HUDEP-2 (cell line): ENCODE measurements around the gene OBP2B.
"Not testable (repeated sequence)": the region's sequence is repeated elsewhere in the genome, so short reads cannot be mapped to it uniquely, and the experiment has no call there.

Experiments
- DNase-seq, 76 experiments: peaks; one replicate each; lab custom pipeline; 2025; ENCODE audit not compliant: unreplicated experiment in 76 of 76; lab: John Stamatoyannopoulos, UW

OBP2B gene

DNA sequence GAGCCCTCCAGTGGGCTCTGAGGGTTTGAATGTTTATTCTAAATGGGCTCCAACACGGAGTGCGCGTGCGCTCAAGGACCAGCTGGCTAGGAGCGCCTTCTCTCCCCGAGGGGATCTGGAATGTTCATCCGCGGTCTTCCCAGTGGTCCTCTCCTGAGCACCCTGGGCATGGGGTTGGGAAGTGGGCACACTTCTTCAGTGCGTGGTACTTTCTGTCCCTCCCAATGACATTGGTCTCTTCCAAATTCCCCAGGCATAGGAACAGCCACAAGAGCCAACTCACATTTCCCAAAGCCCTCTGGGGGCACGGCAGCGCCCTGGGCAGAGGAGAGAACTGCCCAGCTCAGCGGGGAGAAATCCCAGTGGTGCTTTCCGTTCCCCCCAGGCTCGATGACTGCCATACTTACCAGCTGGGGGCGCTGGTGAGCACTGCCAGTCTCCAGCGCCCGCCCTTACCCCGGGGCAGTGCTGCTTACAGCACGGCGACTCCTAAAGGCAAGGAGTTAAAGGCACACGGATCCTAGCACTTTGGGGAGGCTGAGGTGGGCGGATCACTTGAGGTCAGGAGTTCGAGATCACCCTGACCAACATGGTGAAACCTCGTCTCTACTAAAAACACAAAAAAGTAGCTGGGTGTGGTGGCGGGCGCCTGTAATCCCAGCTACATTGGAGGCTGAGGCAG lies 29.9 kb upstream of the OBP2B start:
- DNase-seq, result peak in 73 of 76 experiments; percentile 24 to 82 (median 66)

DNA sequence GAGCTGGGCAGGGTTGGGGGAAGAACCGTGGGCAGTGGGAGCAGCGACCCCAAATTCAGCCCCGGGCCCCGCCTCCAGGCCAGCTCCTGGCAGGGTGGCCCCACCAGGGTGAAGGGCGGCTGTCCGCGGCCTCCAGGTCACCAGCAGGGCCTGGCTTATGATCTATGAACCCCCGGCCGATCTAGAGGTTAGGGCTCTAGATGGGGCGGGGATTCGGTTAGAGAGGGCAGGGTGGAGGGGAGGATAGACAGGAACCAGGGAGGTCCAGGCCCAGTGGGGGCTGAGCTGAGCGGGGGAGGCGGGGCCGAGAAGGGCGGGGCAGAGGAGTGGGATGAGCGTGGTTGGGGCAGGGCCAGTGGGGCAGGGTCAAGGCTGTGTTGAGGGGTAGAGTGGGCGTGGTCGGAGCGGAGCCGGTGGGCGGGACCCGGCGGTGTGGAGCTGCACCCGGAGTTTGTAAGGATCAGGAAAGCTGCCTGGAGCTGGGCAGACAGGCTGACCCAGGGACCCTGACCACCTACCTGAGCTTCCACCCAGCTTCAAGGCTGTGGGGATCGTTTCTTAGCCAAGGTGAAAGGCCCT lies 29.3 kb upstream of the OBP2B start:
- peak in 61 of 76 experiments; percentile 9 to 84 (median 55) for DNase-seq

DNA sequence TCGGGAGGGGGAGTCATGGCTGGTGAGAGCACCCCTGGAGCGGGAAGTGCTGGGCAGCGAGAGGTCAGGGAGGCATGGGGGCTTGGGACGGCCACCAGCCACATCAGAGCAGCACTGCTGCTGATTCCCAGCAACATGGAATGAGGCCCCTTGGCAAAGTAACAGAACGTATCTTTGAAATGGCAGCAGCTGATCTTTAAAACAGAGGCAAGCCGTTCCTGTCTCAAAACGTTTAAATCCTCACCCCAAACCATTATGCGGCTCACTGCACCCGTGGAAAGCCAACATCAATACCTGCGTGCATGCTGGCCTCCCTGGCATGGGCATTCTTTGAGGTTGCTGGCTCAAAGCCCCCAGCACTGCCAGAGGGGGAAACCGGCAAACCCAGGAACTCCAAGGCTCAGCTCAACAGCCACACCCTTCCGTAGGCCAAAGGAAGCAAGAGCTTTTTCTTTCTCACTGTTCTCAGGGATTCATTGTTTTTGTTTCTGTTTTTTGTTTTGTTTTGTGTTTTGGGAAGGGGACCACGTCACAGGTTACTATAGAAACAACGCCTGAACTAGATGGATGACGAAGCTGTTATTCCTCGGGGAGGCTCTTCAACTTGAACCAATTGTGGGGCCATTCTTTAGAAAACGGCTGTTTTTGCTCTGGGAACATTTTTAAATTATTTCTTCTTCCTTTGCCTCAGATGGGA lies 28.1 kb upstream of the OBP2B start:
- DNase-seq, result no peak

DNA sequence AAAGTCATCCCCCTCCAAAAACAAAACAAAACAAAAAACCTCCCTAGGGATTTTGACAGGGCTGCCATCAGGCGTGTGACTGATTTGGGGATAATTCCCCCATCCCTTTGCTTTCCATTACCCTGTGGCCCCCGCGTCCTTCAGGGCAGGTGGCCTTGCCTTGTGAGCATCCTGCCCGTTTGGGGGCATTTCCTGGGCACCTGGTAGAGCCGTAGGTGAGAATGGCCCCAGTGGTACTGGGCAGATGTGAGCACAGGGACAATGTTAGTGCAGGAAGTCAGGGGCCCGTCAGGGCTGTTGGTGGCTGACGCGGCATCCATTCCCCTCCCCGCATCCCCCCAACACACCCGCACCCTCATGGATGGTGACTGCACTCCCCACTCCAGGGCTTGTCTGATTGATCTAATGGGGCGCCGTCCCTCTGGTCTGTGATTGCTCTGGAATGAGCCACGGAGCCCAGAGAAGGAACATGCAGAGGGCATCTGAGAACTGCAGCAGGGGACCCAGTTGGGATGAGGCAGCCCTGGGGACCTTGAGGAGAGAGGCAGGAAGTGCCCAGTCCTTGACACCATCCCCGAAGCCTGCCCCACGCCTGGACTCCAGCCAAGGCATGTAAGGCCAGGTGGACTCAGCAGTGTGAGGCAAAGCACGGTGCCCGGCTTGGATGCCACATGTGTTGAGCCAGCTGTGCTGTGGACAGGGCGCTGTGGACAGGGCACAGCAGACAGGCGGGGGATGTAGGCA lies 27.4 kb upstream of the OBP2B start:
- DNase-seq, result not testable (repeated sequence)

DNA sequence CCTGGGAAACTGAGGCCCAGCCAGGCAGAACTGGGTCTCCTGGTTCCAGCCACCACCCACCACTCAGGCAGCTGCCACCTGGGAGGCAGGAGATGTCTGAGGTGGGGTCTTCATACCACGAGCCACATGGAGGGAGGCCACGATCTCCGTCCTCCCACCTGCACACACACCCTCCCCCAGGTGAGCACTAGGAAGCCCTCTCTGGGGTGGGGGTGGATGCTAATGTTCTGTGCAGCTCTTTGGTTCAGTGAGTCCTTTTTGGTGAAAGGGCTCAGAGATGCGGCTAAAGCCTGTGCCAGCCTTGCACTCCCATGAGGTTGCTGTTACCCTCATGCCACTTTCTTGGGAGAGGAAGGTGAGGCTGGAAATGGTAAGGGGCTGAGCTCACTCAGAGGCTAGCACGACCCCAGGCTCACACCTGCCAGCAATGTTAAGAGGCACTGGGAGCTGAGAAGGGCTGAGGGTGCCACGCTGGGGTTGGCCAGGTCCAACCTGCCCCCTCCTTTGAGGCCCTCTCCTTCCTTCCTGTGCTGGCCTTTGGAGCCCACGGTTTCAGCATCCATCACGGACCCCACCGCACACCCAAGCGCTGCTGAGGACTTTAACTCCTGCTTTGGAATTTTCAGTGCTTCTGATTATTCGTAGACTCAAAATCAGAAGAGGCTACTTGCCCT lies 26.6 kb upstream of the OBP2B start:
- no peak for DNase-seq

DNA sequence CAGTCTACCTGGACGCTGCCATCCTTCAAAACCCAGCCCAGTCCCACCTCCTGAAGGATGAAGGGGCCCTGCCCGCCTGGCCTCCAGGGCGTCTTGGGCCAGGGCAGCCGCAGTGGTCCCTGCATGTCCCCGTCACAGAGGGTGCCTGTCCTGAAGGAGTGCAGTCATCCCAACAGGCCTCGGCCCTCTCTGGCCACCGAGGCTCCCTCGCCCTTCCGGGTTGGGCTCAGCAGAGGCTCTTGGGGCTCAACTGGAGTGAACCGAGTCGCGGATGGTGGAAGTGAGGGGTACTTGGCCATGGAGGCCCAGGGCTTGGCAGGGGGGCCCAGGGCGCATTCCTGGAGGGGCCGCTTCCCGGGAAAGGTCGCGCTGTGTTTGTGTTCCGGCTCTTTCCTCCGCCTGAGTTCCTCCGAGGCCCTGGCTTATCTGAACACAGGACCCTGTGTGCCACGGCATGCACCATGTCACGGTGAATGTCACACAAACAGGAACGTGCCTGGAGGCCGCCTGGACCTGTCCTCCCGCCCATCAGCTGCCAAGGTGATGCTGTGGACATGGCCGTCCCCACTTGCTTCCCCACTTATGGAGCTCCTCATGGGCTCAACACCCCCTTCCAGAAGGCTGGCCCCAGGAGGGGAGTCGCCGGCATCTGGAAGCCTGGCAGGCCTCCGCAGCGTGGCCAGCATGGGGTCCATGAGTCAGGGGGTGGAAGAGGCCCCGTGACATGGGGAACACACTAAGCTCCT lies 25.7 kb upstream of the OBP2B start:
- DNase-seq, result no peak

DNA sequence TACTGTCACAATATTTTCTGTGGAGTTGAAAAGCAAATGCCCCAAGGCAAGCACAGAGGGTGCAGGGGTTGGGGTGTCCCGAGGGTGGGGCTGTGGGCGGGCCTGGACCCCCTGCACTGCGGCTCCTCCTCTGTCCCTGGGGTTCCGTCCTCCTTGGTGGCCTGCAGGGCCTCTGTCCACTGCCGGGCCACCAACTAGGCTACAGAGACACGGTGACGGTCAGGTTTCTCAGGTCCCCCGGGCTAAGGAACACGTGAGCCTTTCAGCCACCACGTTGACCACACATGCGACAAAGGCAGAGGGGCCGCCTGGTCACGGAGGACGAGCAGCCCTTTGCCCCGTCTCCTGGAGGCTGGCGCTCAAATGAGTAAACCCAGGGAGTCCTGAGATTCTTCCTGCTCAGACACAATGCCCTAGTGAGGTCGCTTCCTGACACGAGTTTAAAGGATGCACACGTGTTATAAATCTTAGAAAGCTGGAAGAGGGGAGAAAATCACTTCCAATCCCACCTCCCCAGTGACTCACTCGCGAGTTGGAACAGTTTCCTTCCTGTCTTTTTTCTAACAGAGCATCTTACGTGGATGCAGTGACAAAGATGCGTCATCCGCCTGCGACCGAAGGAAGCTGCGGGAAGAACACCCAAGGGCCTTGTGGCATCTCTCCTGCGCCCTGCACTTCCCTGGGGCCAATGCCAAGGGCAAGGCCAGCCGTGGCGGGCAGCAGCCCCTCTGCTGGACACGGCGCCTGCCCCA lies 24.8 kb upstream of the OBP2B start:
- DNase-seq, result no peak

DNA sequence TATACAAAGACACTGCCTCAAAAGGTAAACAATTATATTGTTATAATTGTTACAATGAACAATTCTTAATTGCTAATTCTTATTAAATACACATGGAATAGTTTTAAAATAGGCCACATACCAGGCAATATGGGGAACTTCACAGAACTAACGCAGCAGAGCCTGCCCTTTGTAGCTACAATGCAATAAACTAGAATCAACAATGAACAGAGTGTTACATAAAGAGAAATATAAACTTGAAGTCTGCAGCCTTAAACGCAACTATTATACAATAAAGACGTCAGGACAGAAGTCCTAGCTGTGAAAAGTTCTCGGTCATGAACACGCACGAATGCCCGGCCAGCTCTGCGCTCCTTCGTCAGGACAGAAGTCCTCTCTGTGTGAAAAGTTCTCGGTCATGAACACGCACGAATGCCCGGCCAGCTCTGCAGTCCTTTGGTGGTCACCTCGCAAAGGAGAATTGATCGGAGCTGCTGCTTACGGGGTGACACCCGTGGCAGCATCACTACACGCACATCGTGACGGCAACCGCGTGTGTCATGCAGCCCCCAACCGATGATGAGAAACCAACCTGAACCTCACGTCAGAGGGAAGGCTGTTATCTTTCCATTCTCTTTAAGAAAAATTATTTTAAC lies 23.0 kb upstream of the OBP2B start:
- not testable (repeated sequence) for DNase-seq

DNA sequence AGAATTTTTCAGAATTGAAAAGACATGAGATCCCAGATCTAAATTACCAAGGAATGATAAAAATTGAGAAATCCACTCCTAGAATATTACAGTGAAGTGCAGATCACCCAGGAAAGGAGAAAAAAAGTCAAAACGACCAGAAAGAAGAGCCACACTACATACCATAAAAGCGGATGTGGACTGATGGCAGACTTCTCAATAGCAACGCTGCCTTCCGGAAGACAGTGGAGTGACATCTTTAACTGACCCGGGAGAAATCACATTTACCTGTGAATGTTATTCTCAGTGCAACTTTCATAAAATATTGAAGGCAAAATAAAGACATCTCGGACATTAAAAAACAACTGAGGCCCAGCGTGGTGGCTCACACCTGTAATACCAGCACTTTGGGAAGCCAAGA lies 21.5 kb upstream of the OBP2B start:
- DNase-seq, result not testable (repeated sequence)

DNA sequence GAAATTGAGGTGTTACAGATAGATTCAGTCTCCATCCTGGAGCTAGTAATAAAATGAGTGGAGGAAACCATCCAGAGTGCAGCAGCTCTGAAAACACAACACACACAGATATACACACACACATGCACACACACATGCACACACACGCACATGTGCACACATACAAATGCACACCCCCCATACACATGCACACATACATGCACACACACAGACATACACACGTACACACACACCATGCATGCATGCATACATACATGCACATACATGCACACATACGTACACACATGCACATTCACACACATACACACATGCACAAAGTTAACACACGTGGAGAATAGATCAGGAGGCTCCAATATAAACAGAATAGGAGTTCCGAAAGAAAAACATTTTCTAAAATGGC lies 21.0 kb upstream of the OBP2B start:
- DNase-seq, result no peak

DNA sequence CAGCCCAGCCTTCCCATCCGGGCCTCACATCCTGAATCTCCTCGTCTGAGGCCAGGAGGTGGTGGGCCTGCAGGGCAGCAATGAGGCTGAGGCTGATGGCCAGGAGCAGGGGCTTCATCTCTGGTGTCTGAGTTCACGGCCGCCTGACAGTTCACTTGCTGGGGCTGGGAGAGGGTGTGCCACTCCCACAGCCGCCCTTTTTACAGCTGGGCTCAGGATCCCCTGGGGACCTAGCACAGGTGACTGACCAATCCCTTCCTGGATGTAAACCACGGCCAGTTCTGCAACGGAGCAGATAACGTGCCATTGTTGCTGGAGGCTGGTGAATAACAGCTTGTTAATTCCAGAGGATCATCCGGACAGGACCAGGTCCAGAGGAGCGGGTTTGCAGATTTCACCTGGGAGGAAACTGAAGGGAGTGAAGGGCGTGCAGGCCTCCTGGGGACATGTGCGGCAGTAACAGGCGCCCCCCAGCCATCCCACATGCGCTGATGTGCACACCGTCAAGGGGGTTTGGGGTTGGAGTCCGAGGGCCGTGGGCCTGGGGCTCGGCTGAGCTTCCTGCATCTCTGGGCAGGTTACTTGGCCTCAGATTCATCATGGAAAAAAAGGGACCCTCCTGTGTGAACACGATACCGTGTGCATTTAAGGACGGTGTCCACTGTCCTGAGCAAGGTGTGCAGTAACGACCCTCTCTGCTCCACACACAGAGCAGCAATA lies 19.6 kb upstream of the OBP2B start:
- DNase-seq, result not testable (repeated sequence)

DNA sequence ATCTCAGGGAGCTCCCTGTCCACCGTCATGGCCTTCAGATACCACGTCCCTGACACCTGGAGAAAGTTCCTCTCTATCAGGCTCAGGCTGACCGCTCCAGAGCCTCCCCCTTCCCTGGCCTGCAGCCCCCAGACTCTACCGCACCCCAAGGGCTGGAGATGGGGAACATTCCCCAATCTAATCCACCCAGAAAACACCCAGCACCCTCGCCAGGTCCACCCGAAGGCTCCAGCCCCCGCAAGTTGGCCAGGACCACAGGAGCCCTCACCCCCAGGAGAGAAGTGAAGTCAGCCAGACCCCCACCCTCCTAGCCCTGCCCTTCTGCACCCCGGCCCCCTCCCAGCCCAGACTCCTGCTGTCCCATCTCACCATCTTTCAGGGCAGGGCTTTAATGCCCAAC lies 18.9 kb upstream of the OBP2B start:
- not testable (repeated sequence) for DNase-seq

DNA sequence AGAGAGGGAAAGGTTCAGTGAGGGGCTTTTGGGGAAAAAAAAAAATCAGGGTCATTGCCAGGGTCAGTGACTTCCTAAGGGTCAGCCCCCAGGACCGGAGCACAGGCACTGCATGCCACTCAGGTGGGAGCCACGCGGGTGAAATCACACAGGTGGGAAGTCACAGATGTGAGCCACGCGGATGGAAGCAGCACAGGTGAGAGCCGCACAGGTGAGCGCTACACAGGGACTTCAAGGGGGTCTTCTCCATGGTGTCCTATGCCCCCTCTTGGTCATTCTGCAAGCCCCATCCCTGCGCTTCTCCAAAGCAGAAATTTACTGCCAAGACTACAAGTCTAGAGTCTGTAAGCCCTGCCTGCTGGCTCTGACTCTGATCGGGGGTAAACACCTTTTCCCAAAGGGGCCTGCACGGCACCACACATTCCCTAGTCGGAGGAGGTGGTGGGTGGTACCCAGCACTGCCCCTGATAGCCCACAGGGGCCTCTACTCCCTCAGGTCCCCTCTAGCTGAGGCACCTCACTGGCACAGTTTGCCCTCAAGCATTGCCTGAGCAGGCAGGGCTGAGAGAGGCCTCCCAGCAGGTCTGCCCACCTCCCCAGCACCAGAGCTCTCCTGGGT lies 18.3 kb upstream of the OBP2B start:
- DNase-seq, result no peak

DNA sequence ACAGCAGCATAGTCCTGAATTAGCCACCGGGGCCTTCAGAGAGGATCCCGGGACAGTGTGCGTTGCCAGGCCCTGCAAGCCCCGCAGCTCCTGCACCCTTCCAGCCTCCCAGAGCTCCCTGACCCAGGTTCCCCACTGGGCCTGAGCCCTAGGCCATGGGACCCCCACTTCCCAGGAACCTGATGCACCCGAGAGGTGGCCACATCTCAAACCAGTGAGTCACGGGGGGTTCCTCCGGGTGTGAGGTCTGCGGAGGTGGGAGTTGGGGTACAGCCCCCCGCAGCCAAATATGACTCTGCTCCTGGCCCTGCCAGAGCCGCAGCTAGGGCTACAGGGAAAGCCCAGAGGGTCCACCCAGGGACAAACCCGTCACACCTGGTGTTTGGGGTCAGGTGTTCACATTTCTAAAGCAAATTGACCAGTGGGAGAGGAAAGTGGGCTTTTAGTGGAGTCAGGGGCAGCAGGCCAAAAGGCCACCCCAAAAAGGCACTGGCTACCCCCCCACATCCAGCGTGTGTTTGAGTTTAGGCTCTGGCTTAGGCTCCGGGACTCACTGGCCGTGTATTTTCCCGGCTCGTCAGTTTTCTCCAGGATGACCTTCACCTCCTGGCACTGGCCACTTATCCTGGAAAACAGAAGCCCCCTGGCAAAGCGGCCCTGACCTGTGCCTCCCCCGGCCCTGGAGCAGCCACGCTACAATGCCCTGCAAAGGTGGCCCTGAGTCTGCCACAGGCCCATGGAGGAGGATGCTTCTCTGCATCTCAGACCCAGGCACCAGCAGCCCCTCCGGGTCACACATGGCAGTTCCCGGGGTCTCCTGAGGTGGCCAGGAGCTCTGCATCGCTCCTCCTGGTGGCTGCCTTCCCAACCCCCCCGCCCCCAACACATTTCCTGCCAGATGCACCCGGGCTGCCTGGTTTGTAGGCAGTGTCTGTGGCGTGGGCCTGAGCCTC lies 17.4 kb upstream of the OBP2B start:
- no peak for DNase-seq

DNA sequence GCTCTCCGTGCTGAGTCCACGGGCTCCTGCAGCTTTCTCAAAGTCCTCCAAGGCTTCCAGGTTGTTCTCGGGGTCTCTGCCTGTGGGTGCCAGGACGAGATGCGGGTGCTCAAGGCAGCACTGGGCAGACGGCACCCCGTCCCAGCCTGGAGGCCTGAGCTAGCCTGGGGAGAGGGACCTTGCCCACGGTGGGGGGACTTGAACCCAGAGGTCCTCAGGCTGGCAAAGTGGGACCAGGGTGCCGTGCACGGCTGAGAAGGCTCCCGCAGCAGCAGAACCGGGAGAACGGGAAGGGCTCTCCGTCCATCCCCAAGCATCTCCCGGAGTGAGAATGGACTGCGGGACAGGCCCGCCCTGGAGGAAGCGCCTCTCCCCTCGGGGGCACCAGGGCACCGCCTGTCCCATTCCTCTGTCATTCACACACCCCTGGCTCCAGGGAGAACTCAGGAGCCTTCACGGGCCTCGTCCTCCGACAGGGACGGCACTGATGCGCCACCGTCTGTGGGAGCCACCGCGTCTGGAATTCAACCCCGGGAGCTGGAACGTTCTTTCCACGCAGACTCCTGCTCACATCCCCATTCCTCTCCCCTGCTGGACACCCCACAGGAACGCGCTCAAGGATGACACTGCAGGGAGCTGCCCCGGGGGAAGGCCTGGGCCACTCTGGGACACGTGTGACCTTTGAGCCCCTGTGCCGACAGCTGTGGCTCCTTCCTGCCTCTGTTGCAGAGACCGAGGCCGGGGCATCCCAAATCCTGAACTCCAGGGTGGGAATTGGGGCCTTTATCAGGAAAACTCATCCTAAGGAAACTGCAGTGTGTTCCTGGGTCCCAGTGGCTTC lies 16.3 kb upstream of the OBP2B start:
- DNase-seq, result no peak

DNA sequence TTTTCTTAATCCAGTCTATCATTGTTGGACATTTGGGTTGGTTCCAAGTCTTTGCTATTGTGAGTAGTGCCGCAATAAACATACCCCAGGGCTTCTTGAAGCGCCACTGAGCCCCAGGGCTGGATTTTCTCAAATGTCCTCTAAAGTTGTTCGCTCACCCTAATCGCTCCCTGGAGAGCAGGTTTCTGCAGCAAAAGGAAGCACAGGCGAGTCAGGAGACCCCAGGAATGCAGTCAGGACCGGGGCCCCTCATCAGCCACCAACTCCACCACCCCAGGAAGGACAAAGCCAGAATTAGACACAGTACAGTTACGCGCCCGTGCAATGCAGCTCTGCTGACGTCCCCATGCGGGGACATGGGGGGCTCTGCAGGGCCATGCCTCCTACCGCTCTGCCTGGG lies 15.7 kb upstream of the OBP2B start:
- no peak for DNase-seq
